Peyer's patch (tissue), 4 donors: Measurements from ENCODE around the gene PHRF1.

Experiments
- POLR2A ChIP-seq, 2 donors: fragments of 450-650 bp; IDR thresholded peaks; one replicate each; pipeline ENCODE4 v1.5.1; 2017; ENCODE audit warnings: antibody characterized with exemption in 2 of 2, mild to moderate bottlenecking in 2 of 2, moderate library complexity in 2 of 2
- TF ChIP-seq, protein P1 (sequence below), 6 experiments: fragments of 450-650 bp in 4 of 6; fragments of 200-600 bp in 2 of 6; sonication (generic) in 1 of 6; IDR thresholded peaks; one replicate each; pipeline ENCODE4 v1.5.1; 2017 to 2019; ENCODE audit warnings: antibody characterized with exemption in 6 of 6, mild to moderate bottlenecking in 3 of 6, moderate library complexity in 1 of 6

DNA sequence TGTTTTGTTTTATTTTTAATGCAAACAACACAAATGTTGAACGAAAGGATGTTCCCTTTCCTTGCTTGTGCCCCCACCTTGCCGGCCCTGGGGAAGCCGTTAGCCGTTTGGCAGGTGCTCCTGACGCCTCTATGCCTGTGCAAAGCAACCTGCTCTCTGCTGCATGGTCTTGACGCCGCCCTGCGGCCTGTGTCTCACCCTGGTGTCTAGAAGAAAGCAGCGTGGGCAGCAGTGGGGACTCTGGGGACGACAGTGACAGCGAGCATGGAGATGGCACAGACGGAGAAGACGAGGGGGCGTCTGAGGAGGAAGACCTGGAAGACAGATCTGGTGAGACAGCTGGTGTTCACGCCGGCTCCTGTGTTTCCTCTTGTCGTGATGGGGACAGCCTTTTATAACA is 5.5 kb downstream of the PHRF1 start:
- TF ChIP-seq, protein P1, sequence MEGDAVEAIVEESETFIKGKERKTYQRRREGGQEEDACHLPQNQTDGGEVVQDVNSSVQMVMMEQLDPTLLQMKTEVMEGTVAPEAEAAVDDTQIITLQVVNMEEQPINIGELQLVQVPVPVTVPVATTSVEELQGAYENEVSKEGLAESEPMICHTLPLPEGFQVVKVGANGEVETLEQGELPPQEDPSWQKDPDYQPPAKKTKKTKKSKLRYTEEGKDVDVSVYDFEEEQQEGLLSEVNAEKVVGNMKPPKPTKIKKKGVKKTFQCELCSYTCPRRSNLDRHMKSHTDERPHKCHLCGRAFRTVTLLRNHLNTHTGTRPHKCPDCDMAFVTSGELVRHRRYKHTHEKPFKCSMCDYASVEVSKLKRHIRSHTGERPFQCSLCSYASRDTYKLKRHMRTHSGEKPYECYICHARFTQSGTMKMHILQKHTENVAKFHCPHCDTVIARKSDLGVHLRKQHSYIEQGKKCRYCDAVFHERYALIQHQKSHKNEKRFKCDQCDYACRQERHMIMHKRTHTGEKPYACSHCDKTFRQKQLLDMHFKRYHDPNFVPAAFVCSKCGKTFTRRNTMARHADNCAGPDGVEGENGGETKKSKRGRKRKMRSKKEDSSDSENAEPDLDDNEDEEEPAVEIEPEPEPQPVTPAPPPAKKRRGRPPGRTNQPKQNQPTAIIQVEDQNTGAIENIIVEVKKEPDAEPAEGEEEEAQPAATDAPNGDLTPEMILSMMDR (IDR thresholded peaks at IDR 0.05), result no peak
- no peak for TF ChIP-seq POLR2A (IDR thresholded peaks at IDR 0.05)
